ENCODE measurements around the gene CYB561A3. TPM values are rescaled to one million over a fixed set of nuclear protein-coding genes. Genes with fewer than 3 reads are reported as not detected.

Gene CYB561A3
- 42.1 and 47.6 TPM in 2 replicates for total RNA-seq

GRCh38 chr11:61361741-61362541 lies at the start of gene CYB561A3, which contains the start of gene TMEM138:
Gene CYB561A3, minus strand, starts transcription at chr11:61361882. Its CDS starts 5,169 bp downstream, at chr11:61356713.
Gene TMEM138, plus strand, starts transcription at chr11:61362374. Its CDS starts 2,017 bp downstream, at chr11:61364391.

GRCh38 chr11:61332797-61333549 lies 28.7 kb downstream of the CYB561A3 start, which contains the start of the genes DDB1 and TKFC:
Gene DDB1, minus strand, starts transcription at chr11:61333105. Its CDS starts 137 bp downstream, at chr11:61332968.
Gene TKFC, plus strand, starts transcription at chr11:61333228. Its CDS starts 1,501 bp downstream, at chr11:61334729.

Other genes starting within 250 kb of the CYB561A3 start
- gene VPS37C, start 200.5 kb downstream of the CYB561A3 start, total RNA-seq: 11.5 and 14.9 TPM in 2 replicates
- gene PGA3, start 158.4 kb downstream of the CYB561A3 start, total RNA-seq: not detected in 2 replicates
- gene PGA4, start 139.5 kb downstream of the CYB561A3 start, total RNA-seq: not detected in 2 replicates
- not detected in 2 replicates for gene PGA5, start 120.7 kb downstream of the CYB561A3 start, total RNA-seq
- gene VWCE, start 66.6 kb downstream of the CYB561A3 start, total RNA-seq: 0.04 and 0.23 TPM in 2 replicates
- gene DDB1, start 28.8 kb downstream of the CYB561A3 start, total RNA-seq: 163 and 190 TPM in 2 replicates
- 30.3 and 34.4 TPM in 2 replicates for gene TKFC, start 28.7 kb downstream of the CYB561A3 start, total RNA-seq
- gene TMEM138, start 492 bp upstream of the CYB561A3 start, total RNA-seq: 24.3 and 44.9 TPM in 2 replicates
- gene TMEM216, start 30.7 kb upstream of the CYB561A3 start, total RNA-seq: 12.0 and 12.3 TPM in 2 replicates
- 29.0 and 31.1 TPM in 2 replicates for gene CPSF7, start 68.1 kb upstream of the CYB561A3 start, total RNA-seq
- gene SDHAF2, start 68.2 kb upstream of the CYB561A3 start, total RNA-seq: 18.0 and 38.8 TPM in 2 replicates
- gene LRRC10B, start 146.9 kb upstream of the CYB561A3 start, total RNA-seq: not detected in 2 replicates
- gene SYT7, start 219.2 kb upstream of the CYB561A3 start, total RNA-seq: 3.6 and 10.8 TPM in 2 replicates